Trophoblast cell (in vitro differentiated cells and primary cell): Measurements from ENCODE around the gene RDH5.
A peak's percentile ranks its signal among the peaks of the same experiment; 100 is the strongest.

Experiments
- DNase-seq, 2 donors: peaks; one replicate each; pipeline ENCODE4 v3.0.0-alpha.2; 2016
- H2AFZ ChIP-seq: 2 replicates; pipeline ENCODE4 v1.6.1; 2013; ENCODE audit warnings: low read length, moderate library complexity, mild to moderate bottlenecking; ENCODE audit not compliant: insufficient read depth, poor library complexity
- H2AK5ac ChIP-seq: 2 replicates; pipeline ENCODE4 v1.6.1; 2013; ENCODE audit warnings: mild to moderate bottlenecking, low read length
- H2BK120ac ChIP-seq: 2 replicates; pipeline ENCODE4 v1.6.1; 2013; ENCODE audit warnings: low read length, mild to moderate bottlenecking, moderate library complexity; ENCODE audit not compliant: insufficient read depth, poor library complexity
- H2BK12ac ChIP-seq: 2 replicates; pipeline ENCODE4 v1.6.1; 2013; ENCODE audit warnings: mild to moderate bottlenecking, low read length, moderate library complexity
- H2BK5ac ChIP-seq: 2 replicates; pipeline ENCODE4 v1.6.1; 2013; ENCODE audit warnings: low read length, low read depth, moderate library complexity, mild to moderate bottlenecking; ENCODE audit not compliant: poor library complexity
- H3K14ac ChIP-seq: 2 replicates; pipeline ENCODE4 v1.6.1; 2013; ENCODE audit warnings: mild to moderate bottlenecking, low read length
- H3K18ac ChIP-seq: 2 replicates; pipeline ENCODE4 v1.6.1; 2013; ENCODE audit warnings: mild to moderate bottlenecking, low read length
- H3K23ac ChIP-seq: 2 replicates; pipeline ENCODE4 v1.6.1; 2013; ENCODE audit warnings: low read length
- H3K27ac ChIP-seq: 2 replicates; pipeline ENCODE4 v1.5.1; 2013; ENCODE audit warnings: low read depth, mild to moderate bottlenecking, inconsistent platforms, low read length, moderate library complexity
- H3K27me3 ChIP-seq: 2 replicates; pipeline ENCODE4 v1.6.1; 2013; ENCODE audit warnings: inconsistent platforms, mild to moderate bottlenecking, low read length, moderate library complexity; ENCODE audit not compliant: insufficient read depth
- H3K36me3 ChIP-seq, 2 experiments: 1 replicate in 1 of 2; 2 replicates in 1 of 2; pipeline ENCODE4 v1.6.1; 2013; ENCODE audit warnings: low read length in 2 of 2, mild to moderate bottlenecking in 2 of 2, moderate library complexity in 1 of 2; ENCODE audit not compliant: insufficient read depth in 2 of 2, control insufficient read depth in 1 of 2
- H3K4ac ChIP-seq: 2 replicates; pipeline ENCODE4 v1.6.1; 2013; ENCODE audit warnings: low read depth, mild to moderate bottlenecking, low read length, moderate library complexity
- H3K4me1 ChIP-seq, 2 experiments: 1 replicate in 1 of 2; 2 replicates in 1 of 2; pipeline ENCODE4 v1.6.1; 2013; ENCODE audit warnings: low read length in 2 of 2, mild to moderate bottlenecking in 2 of 2, moderate library complexity in 1 of 2; ENCODE audit not compliant: insufficient read depth in 2 of 2, control insufficient read depth in 1 of 2
- H3K4me2 ChIP-seq: 2 replicates; pipeline ENCODE4 v1.6.1; 2013; ENCODE audit warnings: inconsistent platforms, mild to moderate bottlenecking, low read length, moderate library complexity
- H3K4me3 ChIP-seq: 2 replicates; pipeline ENCODE4 v1.5.1; 2013; ENCODE audit warnings: mild to moderate bottlenecking, low read depth, low read length, inconsistent platforms
- H3K79me1 ChIP-seq: one replicate; pipeline ENCODE4 v1.6.1; 2013; ENCODE audit warnings: low read length
- H3K79me2 ChIP-seq: 2 replicates; pipeline ENCODE4 v1.6.1; 2013; ENCODE audit warnings: low read length, mild to moderate bottlenecking; ENCODE audit not compliant: control insufficient read depth, insufficient read depth, poor library complexity
- H3K9ac ChIP-seq: 2 replicates; pipeline ENCODE4 v1.6.1; 2013; ENCODE audit warnings: mild to moderate bottlenecking, low read length
- H3K9me3 ChIP-seq: 2 replicates; pipeline ENCODE4 v1.6.1; 2013; ENCODE audit warnings: low read depth, mild to moderate bottlenecking, control low read depth, inconsistent platforms, low read length; ENCODE audit not compliant: insufficient read depth
- H4K12ac ChIP-seq: 2 replicates; pipeline ENCODE4 v1.6.1; 2013; ENCODE audit warnings: low read depth, mild to moderate bottlenecking, low read length, moderate library complexity
- H4K8ac ChIP-seq: 2 replicates; pipeline ENCODE4 v1.6.1; 2013; ENCODE audit warnings: low read depth, mild to moderate bottlenecking, low read length, moderate library complexity
- H4K91ac ChIP-seq: one replicate; pipeline ENCODE4 v1.6.1; 2013; ENCODE audit warnings: low read depth, mild to moderate bottlenecking, low read length, moderate library complexity
- WGBS: extraction: QIAGEN DNeasy Blood & Tissue Kit; methylation state at CpG from one replicate; pipeline ENCODE4 v1.1.7; 2013; ENCODE audit warnings: missing lambda C conversion rate; ENCODE audit not compliant: insufficient read length, insufficient coverage; ENCODE audit errors: extremely low coverage; 5-methylcytosine and 5-hydroxymethylcytosine counted together

RDH5 gene

GRCh38 chr12:55676707-55677106, 43.5 kb upstream of the RDH5 start:
- no peak overlapping the region for H3K23ac ChIP-seq
- no peak overlapping the region for H3K4me3 ChIP-seq
- H3K4me2 ChIP-seq, result no peak overlapping the region
- no peak overlapping the region for H3K9ac ChIP-seq
- no peak overlapping the region for H3K4ac ChIP-seq
- no peaks in the 10 kb centered on the region for H3K79me2 ChIP-seq
- H2BK120ac ChIP-seq, result no peak overlapping the region
- no peaks in the 10 kb centered on the region for H3K27me3 ChIP-seq
- H3K14ac ChIP-seq, result no peak overlapping the region
- no peak overlapping the region for H2BK12ac ChIP-seq
- H3K4me1 ChIP-seq, result peaks cover 0 to 2% of the 10 kb centered on the region in 2 experiments
- peak in 1 of 2 donors; percentile 26 for DNase-seq
- no peak overlapping the region for H4K8ac ChIP-seq
- no peak overlapping the region for H3K27ac ChIP-seq
- no peak overlapping the region for H2AFZ ChIP-seq
- H4K91ac ChIP-seq, result no peak overlapping the region
- H2AK5ac ChIP-seq, result no peak overlapping the region
- H2BK5ac ChIP-seq, result no peak overlapping the region
- H3K18ac ChIP-seq, result no peak overlapping the region
- 100% methylated on average over 1 of the region's 6 CpGs for WGBS
- no peak overlapping the region for H4K12ac ChIP-seq
- H3K9me3 ChIP-seq, result no peaks in the 10 kb centered on the region
- no peaks in the 10 kb centered on the region for H3K79me1 ChIP-seq
- no peaks in the 10 kb centered on the region for H3K36me3 ChIP-seq

- DNase-seq, result no peak
- Histone ChIP-seq H3K4me3 (no peak overlapping the region), H3K23ac (no peak overlapping the region), H4K12ac (no peak overlapping the region), H3K18ac (no peak overlapping the region), H3K27me3 (no peaks in the 10 kb centered on the region), H3K27ac (no peak overlapping the region), H3K9ac (no peak overlapping the region), H3K14ac (no peak overlapping the region), H3K4me2 (no peak overlapping the region), H3K4ac (no peak overlapping the region), H2BK5ac (no peak overlapping the region), H3K9me3 (no peaks in the 10 kb centered on the region), H2BK12ac (no peak overlapping the region), H3K79me2 (no peaks in the 10 kb centered on the region), H2AFZ (no peak overlapping the region), H4K91ac (no peak overlapping the region), H3K79me1 (no peaks in the 10 kb centered on the region), H3K36me3 (no peaks in the 10 kb centered on the region), H2AK5ac (no peak overlapping the region), H3K4me1 (peaks cover 0 to 2% of the 10 kb centered on the region in 2 experiments), H2BK120ac (no peak overlapping the region), H4K8ac (no peak overlapping the region)
- WGBS, result no CpG with 5 or more reads among the region's 5 CpGs
Observed at GRCh38 chr12:55679691-55680090, 40.5 kb upstream of the RDH5 start.

- H3K79me1 ChIP-seq, result no peaks in the 10 kb centered on the region
- no peak overlapping the region for H2BK120ac ChIP-seq
- peak in 1 of 2 donors; percentile 30 for DNase-seq
- H3K9me3 ChIP-seq, result peaks cover 3% of the 10 kb centered on the region
- no peak overlapping the region for H4K91ac ChIP-seq
- no peak overlapping the region for H3K27ac ChIP-seq
- no CpG with 5 or more reads among the region's 17 CpGs for WGBS
- no peaks in the 10 kb centered on the region for H3K27me3 ChIP-seq
- peaks cover 0 to 2% of the 10 kb centered on the region in 2 experiments for H3K4me1 ChIP-seq
- H2BK5ac ChIP-seq, result no peak overlapping the region
- H4K8ac ChIP-seq, result no peak overlapping the region
- no peak overlapping the region for H2AK5ac ChIP-seq
- H3K14ac ChIP-seq, result no peak overlapping the region
- H3K36me3 ChIP-seq, result no peaks in the 10 kb centered on the region
- H3K79me2 ChIP-seq, result no peaks in the 10 kb centered on the region
- no peak overlapping the region for H4K12ac ChIP-seq
- H3K4me3 ChIP-seq, result no peak overlapping the region
- no peak overlapping the region for H3K23ac ChIP-seq
- no peak overlapping the region for H3K18ac ChIP-seq
- no peak overlapping the region for H2AFZ ChIP-seq
- H3K4ac ChIP-seq, result no peak overlapping the region
- no peak overlapping the region for H3K4me2 ChIP-seq
- H2BK12ac ChIP-seq, result no peak overlapping the region
- H3K9ac ChIP-seq, result no peak overlapping the region
Observed at GRCh38 chr12:55681142-55682077, 38.8 kb upstream of the RDH5 start.

GRCh38 chr12:55682087-55682796, 38.0 kb upstream of the RDH5 start:
- Histone ChIP-seq H4K91ac (no peak overlapping the region), H3K9me3 (peaks cover 3% of the 10 kb centered on the region), H2AK5ac (no peak overlapping the region), H3K18ac (no peak overlapping the region), H3K4me1 (peaks cover 0 to 2% of the 10 kb centered on the region in 2 experiments), H3K79me2 (no peaks in the 10 kb centered on the region), H2AFZ (no peak overlapping the region), H3K9ac (no peak overlapping the region), H3K27ac (no peak overlapping the region), H2BK120ac (no peak overlapping the region), H4K12ac (no peak overlapping the region), H3K4me3 (no peak overlapping the region), H3K79me1 (no peaks in the 10 kb centered on the region), H3K36me3 (no peaks in the 10 kb centered on the region), H2BK5ac (no peak overlapping the region), H3K14ac (no peak overlapping the region), H2BK12ac (no peak overlapping the region), H3K23ac (no peak overlapping the region), H3K4me2 (no peak overlapping the region), H4K8ac (no peak overlapping the region), H3K27me3 (no peaks in the 10 kb centered on the region), H3K4ac (no peak overlapping the region)
- WGBS, result no CpG with 5 or more reads among the region's 13 CpGs
- DNase-seq, result no peak
